ENCODE results near the gene GREB1.

DNA sequence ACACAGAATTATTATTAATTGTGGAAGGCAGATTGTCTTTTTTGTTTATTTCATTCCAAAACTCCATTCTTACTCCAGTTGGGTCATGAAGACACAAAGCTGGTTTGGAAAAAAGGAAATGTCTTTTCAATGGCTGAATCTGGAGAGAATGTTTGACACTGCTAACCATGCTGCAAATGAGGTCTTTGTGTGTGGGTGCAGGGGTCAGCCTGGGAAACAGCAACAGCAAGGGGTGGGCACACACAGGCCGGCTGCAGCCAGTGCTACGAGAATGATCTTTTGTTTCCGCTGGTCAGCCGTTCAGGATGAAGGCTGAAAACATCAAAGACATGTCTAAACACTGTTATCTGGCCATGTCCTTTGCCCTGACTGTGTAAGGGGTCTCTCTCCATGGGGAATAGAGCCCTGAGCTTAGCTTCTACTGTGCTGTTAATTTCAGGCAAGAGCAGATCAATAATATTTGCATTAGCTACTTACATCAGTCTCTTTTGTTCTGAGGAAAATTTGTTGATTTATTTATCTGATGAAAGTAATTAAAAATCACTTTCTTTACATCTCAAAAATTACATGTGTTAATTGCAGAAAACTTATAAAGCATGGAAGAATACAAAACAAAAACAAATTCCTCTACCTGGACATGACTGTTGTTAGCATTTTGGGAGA lies 34.6 kb upstream of the GREB1 start:
- TF ChIP-seq SP1 (IDR thresholded peaks at IDR 0.05) = no peak
- TF ChIP-seq FOXA1 (IDR thresholded peaks at IDR 0.05) = no peak
- no peak for TF ChIP-seq FOXM1 (IDR thresholded peaks at IDR 0.05; ENCODE audit: borderline replicate concordance)
- no peak for TF ChIP-seq NFRKB (IDR thresholded peaks at IDR 0.05)
- no peak for TF ChIP-seq PKNOX1 (IDR thresholded peaks at IDR 0.05)
- TF ChIP-seq ELF4 (IDR thresholded peaks at IDR 0.05) = no peak
- no peak for TF ChIP-seq TARDBP (IDR thresholded peaks at IDR 0.05)
- no peak for TF ChIP-seq BHLHE40 (IDR thresholded peaks at IDR 0.05; ENCODE audit: borderline replicate concordance)
- no peak for TF ChIP-seq CTBP1 (IDR thresholded peaks at IDR 0.05; ENCODE audit: borderline replicate concordance)
- TF ChIP-seq ZNF384 (IDR thresholded peaks at IDR 0.05) = no peak
- no peak for TF ChIP-seq L3MBTL2 (conservative IDR thresholded peaks at IDR 0.05)
- no peak for TF ChIP-seq HDGF (IDR thresholded peaks at IDR 0.05; ENCODE audit: borderline replicate concordance)
- TF ChIP-seq FOXK2 (IDR thresholded peaks at IDR 0.05) = no peak

Data from HEK293T (cell line).